PC-3 (cell line): Measurements from ENCODE around the gene PEA15.

Source experiments
- CTCF ChIP-seq: fragments of 300-600 bp; sonication (generic); conservative IDR thresholded peaks from 2 replicates; pipeline ENCODE4 v1.5.1; 2017; ENCODE audit warnings: antibody characterized with exemption, low read depth, mild to moderate bottlenecking, low read length
- EZH2 ChIP-seq: fragments of 300-600 bp; sonication (generic); IDR thresholded peaks from one replicate; pipeline ENCODE4 v1.6.1; 2017; ENCODE audit warnings: antibody characterized with exemption, mild to moderate bottlenecking, low read length; ENCODE audit not compliant: unreplicated experiment

- TF ChIP-seq EZH2 (no peak), CTCF (no peak)
Measured at GRCh38 chr1:160158031-160158430, 47.2 kb upstream of the PEA15 start.
